CD4-positive, alpha-beta T cell treated with Interleukin-17A for 1 hour (primary cell): ENCODE measurements around the gene GLRX5.

Experiments used
- DNase-seq: peaks from one replicate; pipeline ENCODE4 v3.0.0-alpha.2; 2020

GLRX5 gene

GRCh38 chr14:95534299-95535225, at the start of gene GLRX5:
Gene GLRX5, plus strand, starts transcription at chr14:95535050. Its CDS starts 40 bp downstream, at chr14:95535090.
- peak; percentile 100 for DNase-seq

GRCh38 chr14:95485222-95485819, 49.5 kb upstream of the GLRX5 start:
- no peak for DNase-seq

GRCh38 chr14:95486875-95487668, 47.8 kb upstream of the GLRX5 start:
- no peak for DNase-seq

- no peak for DNase-seq
Measured at GRCh38 chr14:95487669-95488084, 47.2 kb upstream of the GLRX5 start.

DNA sequence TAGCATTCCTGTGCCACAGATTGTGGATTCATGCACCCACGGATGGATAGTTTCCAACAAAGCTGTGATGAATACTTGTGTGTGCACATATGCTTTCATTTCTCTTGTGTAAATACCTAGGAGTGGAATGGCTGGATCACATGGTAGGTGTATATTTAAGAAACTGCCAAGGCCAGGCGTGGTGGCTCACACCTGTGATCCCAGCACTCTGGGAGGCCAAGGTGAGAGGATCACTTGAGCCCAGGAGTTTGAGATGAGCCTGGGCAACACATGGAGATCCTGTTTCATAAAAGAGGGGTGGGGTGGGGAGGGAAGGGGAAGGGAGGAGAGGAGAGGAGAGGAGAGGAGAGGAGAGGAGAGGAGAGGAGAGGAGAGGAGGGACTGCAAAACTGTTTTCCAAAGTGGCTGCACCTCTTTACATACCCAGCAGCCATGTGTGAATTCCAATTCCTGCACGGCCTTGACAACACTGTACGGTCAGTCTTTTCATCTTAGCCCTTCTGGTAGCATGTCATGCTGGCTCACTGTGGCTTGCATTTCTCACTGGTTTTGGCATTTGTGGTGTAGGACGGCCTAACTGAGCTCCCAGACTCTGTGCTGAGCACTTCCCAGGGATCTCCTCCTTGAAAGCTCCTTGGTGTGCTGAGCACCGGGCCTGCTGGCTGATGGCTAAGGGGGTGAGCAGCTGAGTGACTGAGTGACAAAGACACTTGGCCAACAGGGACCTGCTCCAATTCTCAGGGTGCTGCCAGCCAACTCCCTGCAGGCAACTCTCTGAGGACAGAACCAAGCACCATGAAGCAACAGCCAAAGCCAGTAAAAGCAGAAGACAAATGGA, 46.3 kb upstream of the GLRX5 start:
- DNase-seq, result no peak

DNA sequence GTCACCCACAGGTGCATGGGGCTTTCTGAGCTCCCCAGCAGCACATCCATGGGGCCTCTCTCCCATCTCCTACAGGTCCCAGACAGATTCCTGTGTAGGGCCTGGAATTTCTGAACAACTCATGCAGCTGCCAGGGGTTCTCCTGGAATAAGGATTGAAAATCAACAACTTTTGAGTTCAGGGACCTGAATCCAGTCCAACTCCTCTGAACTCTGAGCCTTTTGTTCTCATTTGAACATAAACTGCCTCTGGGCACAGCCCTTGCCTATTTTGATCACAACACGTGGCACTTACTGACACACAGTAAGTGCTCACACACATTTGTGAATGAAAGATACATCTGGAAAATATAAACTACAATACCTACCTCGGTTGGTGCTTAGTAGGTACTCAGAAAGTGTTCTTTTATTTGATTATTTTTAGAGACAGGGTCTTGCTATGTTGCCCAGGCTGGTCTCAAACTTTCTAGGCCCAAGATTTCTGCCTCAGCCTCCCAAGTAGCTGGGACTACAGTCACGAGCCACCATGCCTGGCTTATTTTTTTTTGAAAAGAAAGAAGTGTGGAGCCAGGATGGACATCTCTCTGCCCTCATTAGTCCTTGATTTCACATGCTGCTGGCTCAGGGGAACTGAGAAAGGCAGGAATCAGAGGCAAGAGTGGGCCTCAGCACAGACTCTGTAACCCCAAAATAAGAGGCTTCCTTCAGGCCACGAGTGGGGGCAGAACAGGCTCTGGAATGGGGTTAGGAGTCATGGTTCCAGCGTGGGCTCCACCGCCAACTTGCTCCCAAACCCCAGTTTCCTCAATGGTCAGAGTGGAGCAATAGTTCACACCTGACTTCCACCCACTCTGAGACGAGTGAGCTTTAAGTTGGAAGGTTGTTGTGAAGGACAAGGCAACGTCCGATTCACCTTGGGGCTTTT, 45.4 kb upstream of the GLRX5 start:
- DNase-seq, result no peak

DNA sequence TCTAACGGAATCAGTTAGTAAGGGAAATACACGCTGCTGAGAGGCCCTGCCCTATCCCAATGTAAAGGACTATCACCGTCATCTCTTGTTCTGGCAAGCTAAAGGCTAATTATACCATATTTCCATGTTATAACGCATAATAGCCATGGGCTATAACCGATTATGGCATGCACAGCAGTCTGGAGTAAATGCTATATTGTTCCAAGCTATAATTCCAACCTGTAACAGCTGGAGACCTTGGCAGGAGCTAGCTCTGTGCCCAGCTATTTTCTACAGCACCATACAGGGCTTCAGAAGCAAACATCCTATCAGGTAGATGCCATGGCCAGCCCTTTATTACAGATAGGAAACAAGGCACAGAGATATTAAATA, 44.7 kb upstream of the GLRX5 start:
- no peak for DNase-seq

GRCh38 chr14:95490727-95491451, 44.0 kb upstream of the GLRX5 start:
- no peak for DNase-seq

GRCh38 chr14:95491936-95492608, 42.8 kb upstream of the GLRX5 start:
- no peak for DNase-seq

GRCh38 chr14:95493503-95493902, 41.3 kb upstream of the GLRX5 start:
- no peak for DNase-seq

DNA sequence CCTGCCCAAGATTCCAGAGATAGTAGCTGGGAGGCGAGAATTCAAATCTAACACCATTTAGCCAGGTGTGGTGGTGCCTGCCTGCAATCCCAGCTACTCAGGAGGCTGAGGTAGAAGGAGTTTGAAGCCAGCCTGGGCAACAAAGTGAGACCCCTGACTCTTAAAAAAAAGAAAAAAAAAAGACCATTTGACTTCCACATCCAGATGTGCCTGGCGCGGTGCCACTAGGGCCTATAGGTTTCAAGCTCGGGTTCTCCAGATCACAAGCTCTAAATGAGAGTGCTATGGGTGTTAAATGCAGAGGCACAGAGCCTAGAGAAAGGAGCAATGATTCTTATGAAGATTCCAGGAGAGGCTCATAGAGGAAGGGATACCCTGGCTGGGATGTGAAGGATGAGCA, 40.9 kb upstream of the GLRX5 start:
- DNase-seq, result no peak

- no peak for DNase-seq
Measured at GRCh38 chr14:95494456-95494855, 40.4 kb upstream of the GLRX5 start.

DNA sequence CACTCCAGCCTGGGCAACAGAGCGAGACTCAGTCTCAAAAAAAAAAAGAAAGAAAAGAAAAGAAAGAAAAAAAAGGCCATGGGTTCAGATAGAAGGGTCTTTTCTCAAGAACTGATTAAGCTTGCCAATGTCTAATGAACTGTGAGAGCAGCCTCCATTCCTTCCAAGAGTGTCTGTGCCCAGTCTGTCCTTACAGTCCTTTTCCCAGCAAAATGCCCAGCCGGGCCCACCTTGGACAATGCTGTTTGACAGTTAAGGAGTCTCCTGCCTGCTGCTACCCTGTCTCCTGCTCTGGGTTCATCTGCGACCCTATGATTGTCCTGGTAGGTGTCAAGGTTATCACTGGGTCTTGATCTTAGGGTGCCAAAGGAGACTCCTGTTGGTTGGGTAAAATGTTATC, 39.8 kb upstream of the GLRX5 start:
- no peak for DNase-seq

GRCh38 chr14:95495538-95496025, 39.3 kb upstream of the GLRX5 start:
- peak; percentile 44 for DNase-seq

GRCh38 chr14:95496111-95496681, 38.7 kb upstream of the GLRX5 start:
- DNase-seq, result peak; percentile 44

DNA sequence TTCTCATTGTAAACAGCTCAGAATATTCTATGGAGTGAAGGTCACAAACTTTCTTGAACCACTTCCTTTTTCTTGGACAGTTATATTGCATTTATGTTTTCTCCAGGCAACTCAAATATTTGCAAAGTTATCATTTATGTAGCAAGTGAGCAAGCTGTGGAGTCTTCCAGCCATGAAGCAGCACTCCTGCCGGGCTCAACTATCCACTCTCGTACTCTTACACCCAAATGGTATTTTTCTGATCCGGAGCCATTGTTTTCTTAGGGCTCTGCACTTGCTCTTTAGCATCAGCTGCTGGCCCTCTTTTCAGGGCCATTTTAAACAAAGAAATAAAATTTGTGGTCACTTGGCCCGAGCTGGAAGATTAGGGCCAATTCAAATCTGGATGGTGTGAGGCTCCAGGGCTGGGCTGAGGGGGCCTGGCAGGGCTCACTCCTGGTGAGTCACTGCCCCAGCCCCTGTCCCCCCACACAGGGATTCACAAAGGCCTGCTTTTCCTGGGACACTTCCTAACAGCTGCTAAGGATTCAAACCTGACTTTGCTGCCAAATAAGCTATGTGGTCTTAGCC, 38.1 kb upstream of the GLRX5 start:
- DNase-seq, result no peak

DNA sequence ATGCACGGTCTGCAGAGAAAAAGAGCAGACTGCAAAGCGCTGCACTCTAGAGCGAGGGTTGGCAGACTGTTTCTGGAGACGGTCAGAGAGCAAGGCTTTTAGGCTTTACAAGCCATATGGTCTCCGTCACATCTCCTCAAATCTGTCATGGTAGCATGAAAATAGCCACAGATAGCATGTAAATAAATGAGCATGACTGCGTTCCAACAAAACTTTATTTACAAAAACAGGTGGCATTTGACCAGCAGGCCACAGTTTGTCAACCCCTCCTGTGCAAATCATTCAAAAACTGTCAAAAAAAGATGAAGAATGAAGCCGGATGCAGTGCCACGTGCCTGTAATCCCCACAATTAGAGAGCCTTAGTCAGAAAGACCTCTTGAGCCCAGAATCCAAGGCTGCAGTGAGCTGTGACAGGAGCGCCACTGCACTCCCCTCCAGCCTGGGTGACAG, 37.3 kb upstream of the GLRX5 start:
- no peak for DNase-seq

DNA sequence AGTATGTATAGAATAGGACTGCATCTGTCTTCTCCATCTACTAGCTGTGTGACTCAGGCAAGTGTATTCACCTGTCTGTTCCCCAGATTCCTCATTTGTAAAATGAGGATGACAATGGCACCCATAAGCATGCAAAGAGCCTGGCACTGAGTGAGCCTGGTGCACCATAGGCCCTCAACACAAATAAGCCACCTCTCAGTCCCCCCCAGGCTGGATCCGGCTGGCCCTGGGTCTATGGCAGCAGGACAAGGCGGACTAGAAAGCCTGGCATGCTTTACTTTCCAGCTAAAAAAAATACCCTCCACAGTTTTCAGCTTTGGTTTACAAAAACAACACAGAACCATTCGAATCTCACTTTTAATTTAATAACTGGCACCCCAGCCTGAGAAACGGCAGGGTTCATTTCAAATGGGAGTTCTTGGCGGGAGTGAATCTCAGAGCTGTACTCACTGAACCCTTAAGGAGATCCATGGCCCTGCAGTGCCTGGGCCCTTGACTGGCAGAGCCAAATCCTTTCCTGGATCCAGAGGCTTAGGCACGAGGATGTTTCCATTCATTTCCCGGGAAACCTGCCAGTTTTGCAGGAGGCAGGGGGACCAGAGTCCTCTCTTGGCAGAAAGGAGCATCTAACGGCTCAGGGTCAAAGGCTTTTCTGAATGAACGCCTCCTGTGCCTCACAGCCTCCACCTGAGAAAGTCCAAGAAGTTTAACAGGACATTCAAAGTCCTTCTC, 36.1 kb upstream of the GLRX5 start:
- DNase-seq, result no peak
